Astrocyte of the cerebellum (primary cell): Measurements from ENCODE around the gene NR1H3.

Experiments used
- DNase-seq: peaks from one replicate; pipeline ENCODE4 v3.0.0-alpha.2; 2011; ENCODE audit warnings: low read depth
- H3K4me3 ChIP-seq: 2 replicates; pipeline ENCODE4 v1.5.1; 2011; ENCODE audit warnings: mild to moderate bottlenecking, low read depth, low read length, moderate library complexity
- in situ Hi-C: cut with HindIII; loops from 2 replicates; pipeline ENCODE4 v1.10.0; 2017; ENCODE audit warnings: low sequenced_read_pairs
- TF ChIP-seq, protein P1 (sequence below): IDR thresholded peaks from 2 replicates; pipeline ENCODE4 v1.5.1; 2012; ENCODE audit warnings: low read length, low read depth, moderate library complexity, mild to moderate bottlenecking; ENCODE audit errors: missing control alignments

NR1H3 gene

GRCh38 chr11:47257177-47257516, 649 bp upstream of the NR1H3 start:
- no peak for DNase-seq
- peak overlapping the region; percentile 9 for H3K4me3 ChIP-seq
- TF ChIP-seq, protein P1, sequence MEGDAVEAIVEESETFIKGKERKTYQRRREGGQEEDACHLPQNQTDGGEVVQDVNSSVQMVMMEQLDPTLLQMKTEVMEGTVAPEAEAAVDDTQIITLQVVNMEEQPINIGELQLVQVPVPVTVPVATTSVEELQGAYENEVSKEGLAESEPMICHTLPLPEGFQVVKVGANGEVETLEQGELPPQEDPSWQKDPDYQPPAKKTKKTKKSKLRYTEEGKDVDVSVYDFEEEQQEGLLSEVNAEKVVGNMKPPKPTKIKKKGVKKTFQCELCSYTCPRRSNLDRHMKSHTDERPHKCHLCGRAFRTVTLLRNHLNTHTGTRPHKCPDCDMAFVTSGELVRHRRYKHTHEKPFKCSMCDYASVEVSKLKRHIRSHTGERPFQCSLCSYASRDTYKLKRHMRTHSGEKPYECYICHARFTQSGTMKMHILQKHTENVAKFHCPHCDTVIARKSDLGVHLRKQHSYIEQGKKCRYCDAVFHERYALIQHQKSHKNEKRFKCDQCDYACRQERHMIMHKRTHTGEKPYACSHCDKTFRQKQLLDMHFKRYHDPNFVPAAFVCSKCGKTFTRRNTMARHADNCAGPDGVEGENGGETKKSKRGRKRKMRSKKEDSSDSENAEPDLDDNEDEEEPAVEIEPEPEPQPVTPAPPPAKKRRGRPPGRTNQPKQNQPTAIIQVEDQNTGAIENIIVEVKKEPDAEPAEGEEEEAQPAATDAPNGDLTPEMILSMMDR: no peak
- in situ Hi-C loops: no loop called here

DNA sequence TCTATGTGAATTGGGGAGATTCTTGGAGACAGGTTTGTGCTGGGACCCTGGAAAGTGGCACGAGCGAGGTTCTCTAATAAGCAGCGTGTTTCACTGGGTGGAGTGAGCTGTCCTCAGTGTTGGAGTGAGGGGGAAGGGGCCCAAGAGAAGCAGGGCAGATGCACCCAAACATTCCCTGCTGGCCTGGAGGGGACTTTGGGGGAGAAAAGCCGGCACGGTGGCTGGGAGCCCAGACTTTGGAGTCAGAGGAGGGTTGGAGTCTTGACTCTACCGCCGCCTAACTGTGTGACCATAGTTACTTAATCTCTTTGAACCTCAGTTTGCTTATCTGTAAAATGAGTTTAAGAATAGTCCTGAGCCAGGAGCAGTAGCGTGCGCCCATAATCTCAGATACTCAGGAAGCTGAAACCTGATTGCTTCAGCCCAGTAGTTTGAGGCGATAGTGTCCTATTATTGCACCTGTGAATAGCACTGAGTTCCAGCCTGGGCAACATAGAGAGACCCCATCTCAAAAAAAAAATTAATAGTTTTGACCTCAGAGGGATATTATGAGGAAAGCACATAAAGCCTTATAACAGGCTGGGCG, 614 bp downstream of the NR1H3 start:
- DNase-seq: no peak
- in situ Hi-C loops: no loop called here
- peak overlapping the region; percentile 9 for H3K4me3 ChIP-seq
- TF ChIP-seq, protein P1: no peak

GRCh38 chr11:47259232-47259977, 1.6 kb downstream of the NR1H3 start:
- in situ Hi-C loops: no loop called here
- TF ChIP-seq, protein P1: peak; percentile 77
- DNase-seq: no peak
- no peak overlapping the region for H3K4me3 ChIP-seq

- in situ Hi-C loops: no loop called here
- no peak for DNase-seq
- H3K4me3 ChIP-seq: no peak overlapping the region
- TF ChIP-seq, protein P1: no peak
These were observed 2.6 kb downstream of the NR1H3 start for GRCh38 chr11:47260366-47260765.

- in situ Hi-C loops: no loop called here
- TF ChIP-seq, protein P1: no peak
- H3K4me3 ChIP-seq: no peak overlapping the region
- no peak for DNase-seq
These were observed 3.5 kb downstream of the NR1H3 start for GRCh38 chr11:47261291-47261800.

DNA sequence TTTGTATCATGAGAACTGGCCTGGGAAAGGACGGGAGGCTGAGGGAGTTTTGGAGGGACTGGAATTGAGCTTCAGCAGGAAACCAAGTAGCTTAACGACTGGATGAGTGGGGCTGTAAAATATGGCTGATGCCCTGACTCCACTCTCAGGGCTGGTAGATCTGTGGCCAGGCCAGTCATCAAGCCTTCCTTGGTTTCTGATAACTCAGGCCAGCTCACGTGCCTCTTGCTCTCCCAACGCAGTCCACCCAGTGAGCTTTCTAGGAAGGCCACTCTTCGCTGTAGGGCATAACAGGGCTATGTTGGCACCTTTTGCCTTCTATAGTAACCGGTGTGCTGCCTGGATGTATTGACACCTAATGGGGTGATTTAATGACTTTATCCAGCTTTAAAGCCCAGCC, 6.3 kb downstream of the NR1H3 start:
- in situ Hi-C loops: no loop called here
- no peak overlapping the region for H3K4me3 ChIP-seq
- TF ChIP-seq, protein P1: no peak
- no peak for DNase-seq
